SK-N-SH treated with all-trans-retinoic acid at 6 μM for 48 hours (cell line): ENCODE measurements around the gene ACTN4.
"Not testable (repeated sequence)": the region's sequence is repeated elsewhere in the genome, so short reads cannot be mapped to it uniquely, and the experiment has no call there.

ENCODE experiments used
- GLIS3 ChIP-seq: fragments of 250-450 bp; sonication (Bioruptor Pico); IDR thresholded peaks from 2 replicates; pipeline ENCODE4 v1.5.0; 2020; ENCODE audit warnings: mild to moderate bottlenecking, moderate library complexity
- SNAI2 ChIP-seq: fragments of 250-450 bp; sonication (Bioruptor Pico); IDR thresholded peaks from 2 replicates; pipeline ENCODE4 v1.5.0; 2020; ENCODE audit warnings: mild to moderate bottlenecking, moderate library complexity

GRCh38 chr19:38753783-38754182 lies 106.3 kb downstream of the ACTN4 start:
- not testable (repeated sequence) for TF ChIP-seq GLIS3; SNAI2 (CRISPR knock-in tag)
